Spleen (tissue), 11 donors: ENCODE data around the gene TPCN2. TPM values are rescaled to one million over a fixed set of nuclear protein-coding genes. Genes with fewer than 3 reads are reported as not detected.

Experiments
- DNase-seq: peaks from one replicate; pipeline ENCODE4 v3.0.0-alpha.2; 2020
- H3K27ac ChIP-seq, 8 donors: fragments of 200-600 bp; sonication (generic) in 7 of 8; 1 replicate in 4 of 8; 2 replicates in 4 of 8; pipeline versions ENCODE4 v1.5.0 to v1.8.0; 2016 to 2021; ENCODE audit warnings: inconsistent platforms in 4 of 8, mild to moderate bottlenecking in 4 of 8, moderate library complexity in 1 of 8
- H3K27me3 ChIP-seq, 7 donors: fragments of 200-600 bp; sonication (generic) in 6 of 7; replicated peaks in 1 of 7; 1 replicate in 4 of 7; 2 replicates in 3 of 7; pipeline versions ENCODE4 v1.5.0 to v1.8.0; 2016 to 2021; ENCODE audit warnings: inconsistent platforms in 3 of 7, mild to moderate bottlenecking in 1 of 7
- H3K36me3 ChIP-seq, 6 donors: fragments of 200-600 bp; sonication (generic) in 5 of 6; 1 replicate in 4 of 6; 2 replicates in 2 of 6; pipeline versions ENCODE4 v1.5.0 to v1.8.0; 2016 to 2021; ENCODE audit warnings: inconsistent platforms in 2 of 6
- H3K4me1 ChIP-seq, 6 donors: fragments of 200-600 bp; sonication (generic) in 5 of 6; 1 replicate in 3 of 6; 2 replicates in 3 of 6; pipeline versions ENCODE4 v1.5.0 to v1.8.0; 2016 to 2021; ENCODE audit warnings: inconsistent platforms in 3 of 6
- H3K4me3 ChIP-seq, 8 donors: fragments of 200-600 bp; sonication (generic) in 7 of 8; 1 replicate in 4 of 8; 2 replicates in 4 of 8; pipeline versions ENCODE4 v1.5.0 to v1.8.0; 2016 to 2021; ENCODE audit warnings: inconsistent platforms in 4 of 8, mild to moderate bottlenecking in 4 of 8, moderate library complexity in 2 of 8
- H3K9me3 ChIP-seq, 8 donors: fragments of 200-600 bp; sonication (generic) in 7 of 8; 1 replicate in 4 of 8; 2 replicates in 4 of 8; pipeline versions ENCODE4 v1.5.0 to v1.8.0; 2016 to 2021; ENCODE audit warnings: inconsistent platforms in 4 of 8
- CTCF ChIP-seq, 11 experiments: fragments of 200-600 bp in 7 of 11; fragments of 450-650 bp in 4 of 11; sonication (generic) in 4 of 11; IDR thresholded peaks in 8 of 11; conservative IDR thresholded peaks in 3 of 11; 1 replicate in 7 of 11; 2 replicates in 4 of 11; pipeline versions ENCODE4 v1.4.0 to v1.8.0; 2016 to 2021; ENCODE audit warnings: antibody characterized with exemption in 11 of 11, inconsistent platforms in 4 of 11, mild to moderate bottlenecking in 1 of 11
- POLR2A ChIP-seq, 3 donors: fragments of 450-650 bp; IDR thresholded peaks; one replicate each; pipeline ENCODE4 v1.5.1; 2017; ENCODE audit warnings: antibody characterized with exemption in 3 of 3, mild to moderate bottlenecking in 1 of 3
- POLR2AphosphoS5 ChIP-seq, 3 donors: sonication (generic); formaldehyde crosslinking; IDR thresholded peaks; one replicate each; pipeline ENCODE4 v1.5.1; 2017; ENCODE audit warnings: antibody characterized with exemption in 3 of 3
- WGBS, 5 donors: extraction: QIAGEN DNeasy Blood & Tissue Kit in 3 of 5; methylation state at CpG; one replicate each; pipeline versions ENCODE4 v1.1.5 to v1.1.7; 2013 to 2018; 5-methylcytosine and 5-hydroxymethylcytosine counted together
- intact Hi-C: fragments of 100-400 bp; cut with DNase I; formaldehyde crosslinking; loops from one replicate; pipeline ENCODE4 v1.15.0; 2023; ENCODE audit warnings: low total_unique reads
- polyA plus RNA-seq, 3 donors: library from polyadenylated mRNA; stranded (reverse); fragments of 200-250 nt; gene quantifications; one replicate each; pipeline ENCODE4 v1.2.1, GENCODE V29; 2013
- total RNA-seq, 7 donors: library from RNA; depleted of rRNA in 3 of 7; stranded (reverse); fragments of >200 nt in 3 of 7; fragmentation: NEBNext Ultra II Directional in 4 of 7; extraction: Animal tissue kit (Norgen Biotek cat#: 25700) in 4 of 7; gene quantifications; one replicate each; pipeline versions ENCODE4 v1.1.0 to v1.2.1, GENCODE V29; 2016 to 2021
- donor health status: healthy with polysubstance abuse.
- donor health status: DM: no; HTN: no; CAD: no; lungs with moderate emphysema.
- donor health status: DM: no; HTN: no; CAD: no.
- donor health status: Bipolar disorder and iron deficiency.
- donor health status: healthy.
- donor health status: DM: no; HTN: no; CAD: no.
- donor health status: DM: yes; HTN: yes; CAD: no.

The TPCN2 gene
- total and polyA plus RNA-seq, 10 donors, result 3.6 to 30.4 (median 24.1) TPM

GRCh38 chr11:69104212-69104855 lies 55.6 kb downstream of the TPCN2 start:
- peaks cover 0 to 5% (median 0%) of the 10 kb centered on the region in 8 donors for H3K9me3 ChIP-seq
- DNase-seq, result no peak
- intact Hi-C loops, result no loop called here
- H3K27me3 ChIP-seq, result peaks cover 0 to 34% (median 0%) of the 10 kb centered on the region in 7 donors
- TF ChIP-seq POLR2A (IDR thresholded peaks at IDR 0.05) (no peak), POLR2AphosphoS5 (IDR thresholded peaks at IDR 0.05) (no peak), CTCF (IDR thresholded peaks at IDR 0.05 in 8 of 11, conservative IDR thresholded peaks at IDR 0.05 in 3 of 11) (no peak)
- peaks cover 0 to 9% (median 2%) of the 10 kb centered on the region in 6 donors for H3K4me1 ChIP-seq
- no peak overlapping the region for H3K4me3 ChIP-seq
- WGBS, 5 donors, result 86 to 95% (median 91%) methylated on average over 12 to 14 of the region's 14 CpGs
- no peak overlapping the region for H3K27ac ChIP-seq
- H3K36me3 ChIP-seq, result peaks cover 0 to 7% (median 0%) of the 10 kb centered on the region in 6 donors

GRCh38 chr11:69104856-69105395 lies 56.2 kb downstream of the TPCN2 start:
- no peak for TF ChIP-seq CTCF (IDR thresholded peaks at IDR 0.05 in 8 of 11, conservative IDR thresholded peaks at IDR 0.05 in 3 of 11)
- WGBS, 5 donors, result 88 to 95% (median 93%) methylated on average over 15 to 21 of the region's 21 CpGs
- no peak overlapping the region for H3K4me3 ChIP-seq
- H3K27ac ChIP-seq, result no peak overlapping the region
- H3K9me3 ChIP-seq, result peaks cover 0 to 5% (median 0%) of the 10 kb centered on the region in 8 donors
- peaks cover 0 to 28% (median 0%) of the 10 kb centered on the region in 7 donors for H3K27me3 ChIP-seq
- DNase-seq, result no peak
- H3K36me3 ChIP-seq, result peaks cover 0 to 7% (median 0%) of the 10 kb centered on the region in 6 donors
- intact Hi-C loops, result no loop called here
- H3K4me1 ChIP-seq, result peaks cover 0 to 9% (median 2%) of the 10 kb centered on the region in 6 donors

- intact Hi-C loops, result no loop called here
- peaks cover 0 to 5% (median 0%) of the 10 kb centered on the region in 8 donors for H3K9me3 ChIP-seq
- peaks cover 0 to 9% (median 2%) of the 10 kb centered on the region in 6 donors for H3K4me1 ChIP-seq
- peaks cover 0 to 7% (median 0%) of the 10 kb centered on the region in 6 donors for H3K36me3 ChIP-seq
- 73 to 86% (median 85%) methylated on average over 10 to 18 of the region's 18 CpGs for WGBS, 5 donors
- no peak overlapping the region for H3K4me3 ChIP-seq
- H3K27me3 ChIP-seq, result peaks cover 0 to 22% (median 0%) of the 10 kb centered on the region in 7 donors
- DNase-seq, result no peak
- no peak for TF ChIP-seq POLR2AphosphoS5 (IDR thresholded peaks at IDR 0.05)
- no peak for TF ChIP-seq POLR2A (IDR thresholded peaks at IDR 0.05)
- no peak for TF ChIP-seq CTCF (IDR thresholded peaks at IDR 0.05 in 8 of 11, conservative IDR thresholded peaks at IDR 0.05 in 3 of 11)
- H3K27ac ChIP-seq, result no peak overlapping the region
Observed at GRCh38 chr11:69105461-69106030, 56.8 kb downstream of the TPCN2 start.
